Activated naive CD4-positive, alpha-beta T cell treated with anti-CD3 and anti-CD28 coated beads, Interleukin-2, amount 50 U/mL, for 72 hours (primary cell): ENCODE data around the gene DOC2A. TPM values are rescaled to one million over a fixed set of nuclear protein-coding genes. Genes with fewer than 3 reads are reported as not detected.
"Not testable (repeated sequence)": the region's sequence is repeated elsewhere in the genome, so short reads cannot be mapped to it uniquely, and the experiment has no call there.

ENCODE experiments used
- ATAC-seq, 2 donors: fragments of 150-1000 bp; cut with Tn5 transposase; 2 replicates each; pipeline ENCODE4 v1.10.0; 2021; ENCODE audit warnings: mild to moderate bottlenecking in 2 of 2, moderate library complexity in 2 of 2
- DNase-seq, 2 donors: peaks; one replicate each; pipeline ENCODE4 v3.0.0; 2021 to 2022; ENCODE audit warnings: low spot score in 2 of 2
- H3K27ac Mint-ChIP-seq, 2 donors: one replicate each; pipeline ENCODE4 v1.8.0; 2022; ENCODE audit warnings: mild to moderate bottlenecking in 2 of 2, mixed read lengths in 2 of 2
- H3K36me3 Mint-ChIP-seq, 2 donors: one replicate each; pipeline ENCODE4 v1.8.0; 2022; ENCODE audit warnings: mixed read lengths in 2 of 2
- H3K9me3 Mint-ChIP-seq, 2 donors: one replicate each; pipeline ENCODE4 v1.8.0; 2022; ENCODE audit warnings: mixed read lengths in 2 of 2
- total RNA-seq, 2 donors: library from RNA; stranded (reverse); gene quantifications; one replicate each; pipeline ENCODE4 v1.2.3, GENCODE V29; 2022

Gene DOC2A
- total RNA-seq, 2 donors from 2014 or later, result 0.80 to 2.0 TPM

- Mint-ChIP-seq H3K9me3 (peaks cover 7 to 8% of the 10 kb centered on the region in 2 donors), H3K36me3 (peaks cover 26 to 32% of the 10 kb centered on the region in 2 donors), H3K27ac (peak within 1 kb of the TSS; percentile 93 to 95)
- DNase-seq (peak; percentile 98), ATAC-seq (peak; percentile 95 to 99)
Observed at GRCh38 chr16:29973384-29974246, 37.2 kb downstream of the DOC2A start, which contains the start of gene TAOK2. Gene TAOK2, plus strand, starts transcription at chr16:29973868. Its CDS starts 3,905 bp downstream, at chr16:29977773.

- DNase-seq (no peak), ATAC-seq (no peak)
- Mint-ChIP-seq H3K36me3 (peaks cover 29 to 38% of the 10 kb centered on the region in 2 donors), H3K9me3 (peaks cover 7 to 8% of the 10 kb centered on the region in 2 donors), H3K27ac (peak overlapping the region in 1 of 2 donors; percentile 93)
Observed at GRCh38 chr16:29972992-29973383, 37.8 kb downstream of the DOC2A start.

GRCh38 chr16:29972500-29972899, 38.3 kb downstream of the DOC2A start:
- H3K36me3 Mint-ChIP-seq, result peaks cover 29 to 38% of the 10 kb centered on the region in 2 donors
- ATAC-seq (no peak), DNase-seq (no peak)
- peaks cover 7 to 8% of the 10 kb centered on the region in 2 donors for H3K9me3 Mint-ChIP-seq
- no peak overlapping the region for H3K27ac Mint-ChIP-seq

GRCh38 chr16:29971304-29971703, 39.5 kb downstream of the DOC2A start:
- Mint-ChIP-seq H3K36me3 (peaks cover 29 to 38% of the 10 kb centered on the region in 2 donors), H3K9me3 (peaks cover 7 to 8% of the 10 kb centered on the region in 2 donors), H3K27ac (no peak overlapping the region)
- no peak for DNase-seq
- ATAC-seq, result no peak

- peak overlapping the region in 1 of 2 donors; percentile 50 for H3K27ac Mint-ChIP-seq
Observed at GRCh38 chr16:29968205-29968604, 42.6 kb downstream of the DOC2A start.

GRCh38 chr16:29963021-29963743, 47.6 kb downstream of the DOC2A start:
- ATAC-seq (no peak), DNase-seq (no peak)
- peak overlapping the region; percentile 30 to 85 for H3K27ac Mint-ChIP-seq
- H3K36me3 Mint-ChIP-seq, result peaks cover 0 to 3% of the 10 kb centered on the region in 2 donors
- H3K9me3 Mint-ChIP-seq, result no peaks in the 10 kb centered on the region

More at GRCh38 chr16:29968205-29968604, 42.6 kb downstream of the DOC2A start:
- peaks cover 5 to 6% of the 10 kb centered on the region in 2 donors for H3K9me3 Mint-ChIP-seq
- DNase-seq, result no peak
- H3K36me3 Mint-ChIP-seq, result peaks cover 17 to 21% of the 10 kb centered on the region in 2 donors
- ATAC-seq, result no peak

GRCh38 chr16:29962344-29962994, 48.4 kb downstream of the DOC2A start:
- H3K27ac Mint-ChIP-seq, result peak overlapping the region; percentile 37 to 85
- no peaks in the 10 kb centered on the region for H3K36me3 Mint-ChIP-seq
- no peaks in the 10 kb centered on the region for H3K9me3 Mint-ChIP-seq
- DNase-seq (no peak), ATAC-seq (no peak)

- Mint-ChIP-seq H3K36me3 (no peaks in the 10 kb centered on the region), H3K27ac (peak within 1 kb of the TSS; percentile 82 to 85), H3K9me3 (no peaks in the 10 kb centered on the region)
- ATAC-seq, result peak; percentile 92 to 93
- peak; percentile 94 to 97 for DNase-seq
Observed at GRCh38 chr16:29961479-29962343, 49.1 kb downstream of the DOC2A start, which contains the start of gene TMEM219. Gene TMEM219, plus strand, starts transcription at chr16:29962079. Its CDS starts 1,065 bp downstream, at chr16:29963144.

GRCh38 chr16:29961127-29961478, 49.7 kb downstream of the DOC2A start:
- ATAC-seq, result no peak
- Mint-ChIP-seq H3K9me3 (no peaks in the 10 kb centered on the region), H3K36me3 (no peaks in the 10 kb centered on the region), H3K27ac (peak overlapping the region; percentile 82 to 85)
- DNase-seq, result no peak

- not testable (repeated sequence) for ATAC-seq, H3K9me3 Mint-ChIP-seq, H3K27ac Mint-ChIP-seq, DNase-seq, H3K36me3 Mint-ChIP-seq
Observed at GRCh38 chr16:29959821-29960220, 51.0 kb downstream of the DOC2A start.

- DNase-seq (no peak), ATAC-seq (no peak)
- Mint-ChIP-seq H3K9me3 (no peaks in the 10 kb centered on the region), H3K27ac (no peak overlapping the region), H3K36me3 (no peaks in the 10 kb centered on the region)
Observed at GRCh38 chr16:29959293-29959692, 51.5 kb downstream of the DOC2A start.

GRCh38 chr16:29958756-29959155, 52.1 kb downstream of the DOC2A start:
- Mint-ChIP-seq H3K9me3 (no peaks in the 10 kb centered on the region), H3K36me3 (no peaks in the 10 kb centered on the region), H3K27ac (no peak overlapping the region)
- ATAC-seq (no peak), DNase-seq (no peak)

Other genes starting within 250 kb of the DOC2A start
- not detected for gene ZG16, start 232.8 kb downstream of the DOC2A start, total RNA-seq
- 100 to 1,000 TPM; 151 to 268 TPM for gene KIF22, start 220.3 kb downstream of the DOC2A start, total RNA-seq
- 100 to 1,000 TPM; 285 to 386 TPM for gene MAZ, start 204.5 kb downstream of the DOC2A start, total RNA-seq
- 1 to 10 TPM; 1.4 to 5.9 TPM for gene PRRT2, start 198.8 kb downstream of the DOC2A start, total RNA-seq
- gene PAGR1, start 194.9 kb downstream of the DOC2A start, total RNA-seq, result 10 to 100 TPM; 20.2 to 40.0 TPM
- 100 to 1,000 TPM in 1 of 2 donors, 10 to 100 TPM in 1; 77.6 to 168 TPM for gene MVP, start 190.6 kb downstream of the DOC2A start, total RNA-seq
- 10 to 100 TPM; 39.4 to 40.6 TPM for gene CDIPT, start 147.8 kb downstream of the DOC2A start, total RNA-seq
- 1 to 10 TPM in 1 of 2 donors, under 1 TPM in 1; 0.35 to 1.3 TPM for gene SEZ6L2, start 111.5 kb downstream of the DOC2A start, total RNA-seq
- gene ASPHD1, start 110.5 kb downstream of the DOC2A start, total RNA-seq, result 1 to 10 TPM; 1.4 to 3.8 TPM
- gene KCTD13, start 84.8 kb downstream of the DOC2A start, total RNA-seq, result 10 to 100 TPM; 37.1 to 55.5 TPM
- gene TMEM219, start 48.9 kb downstream of the DOC2A start, total RNA-seq, result 10 to 100 TPM; 52.5 to 63.8 TPM
- gene TAOK2, start 37.2 kb downstream of the DOC2A start, total RNA-seq, result 10 to 100 TPM; 29.6 to 52.7 TPM
- 10 to 100 TPM; 30.1 to 38.7 TPM for gene HIRIP3, start 15.4 kb downstream of the DOC2A start, total RNA-seq
- 10 to 100 TPM; 85.3 to 90.7 TPM for gene INO80E, start 14.8 kb downstream of the DOC2A start, total RNA-seq
- gene C16orf92, start 12.2 kb upstream of the DOC2A start, total RNA-seq, result not detected
- 10 to 100 TPM in 1 of 2 donors, 1 to 10 TPM in 1; 3.4 to 14.1 TPM for gene TLCD3B, start 20.2 kb upstream of the DOC2A start, total RNA-seq
- gene ALDOA, start 54.7 kb upstream of the DOC2A start, total RNA-seq, result 1,000 to 10,000 TPM; 1,322 to 2,822 TPM
- 100 to 1,000 TPM; 130 to 136 TPM for gene PPP4C, start 65.0 kb upstream of the DOC2A start, total RNA-seq
- gene TBX6, start 80.9 kb upstream of the DOC2A start, total RNA-seq, result 1 to 10 TPM; 3.9 to 5.7 TPM
- 100 to 1,000 TPM in 1 of 2 donors, 10 to 100 TPM in 1; 24.0 to 112 TPM for gene YPEL3, start 85.2 kb upstream of the DOC2A start, total RNA-seq
- 10 to 100 TPM; 16.7 to 25.8 TPM for gene GDPD3, start 102.5 kb upstream of the DOC2A start, total RNA-seq
- 100 to 1,000 TPM in 1 of 2 donors, 10 to 100 TPM in 1; 81.0 to 126 TPM for gene MAPK3, start 112.2 kb upstream of the DOC2A start, total RNA-seq
- gene CORO1A, start 172.6 kb upstream of the DOC2A start, total RNA-seq, result 1,000 to 10,000 TPM in 1 of 2 donors, 100 to 1,000 TPM in 1; 672 to 1,124 TPM
- 100 to 1,000 TPM; 158 to 173 TPM for gene BOLA2B, start 182.6 kb upstream of the DOC2A start, total RNA-seq
- gene SLX1A, start 182.8 kb upstream of the DOC2A start, total RNA-seq, result 10 to 100 TPM; 46.4 to 84.7 TPM
- 10 to 100 TPM; 18.0 to 31.9 TPM for gene SULT1A3, start 188.2 kb upstream of the DOC2A start, total RNA-seq
- gene NPIPB13, start 237.5 kb upstream of the DOC2A start, total RNA-seq, result 10 to 100 TPM; 16.4 to 23.5 TPM